Measurements from ENCODE around the gene CDH23.

CDH23 gene

DNA sequence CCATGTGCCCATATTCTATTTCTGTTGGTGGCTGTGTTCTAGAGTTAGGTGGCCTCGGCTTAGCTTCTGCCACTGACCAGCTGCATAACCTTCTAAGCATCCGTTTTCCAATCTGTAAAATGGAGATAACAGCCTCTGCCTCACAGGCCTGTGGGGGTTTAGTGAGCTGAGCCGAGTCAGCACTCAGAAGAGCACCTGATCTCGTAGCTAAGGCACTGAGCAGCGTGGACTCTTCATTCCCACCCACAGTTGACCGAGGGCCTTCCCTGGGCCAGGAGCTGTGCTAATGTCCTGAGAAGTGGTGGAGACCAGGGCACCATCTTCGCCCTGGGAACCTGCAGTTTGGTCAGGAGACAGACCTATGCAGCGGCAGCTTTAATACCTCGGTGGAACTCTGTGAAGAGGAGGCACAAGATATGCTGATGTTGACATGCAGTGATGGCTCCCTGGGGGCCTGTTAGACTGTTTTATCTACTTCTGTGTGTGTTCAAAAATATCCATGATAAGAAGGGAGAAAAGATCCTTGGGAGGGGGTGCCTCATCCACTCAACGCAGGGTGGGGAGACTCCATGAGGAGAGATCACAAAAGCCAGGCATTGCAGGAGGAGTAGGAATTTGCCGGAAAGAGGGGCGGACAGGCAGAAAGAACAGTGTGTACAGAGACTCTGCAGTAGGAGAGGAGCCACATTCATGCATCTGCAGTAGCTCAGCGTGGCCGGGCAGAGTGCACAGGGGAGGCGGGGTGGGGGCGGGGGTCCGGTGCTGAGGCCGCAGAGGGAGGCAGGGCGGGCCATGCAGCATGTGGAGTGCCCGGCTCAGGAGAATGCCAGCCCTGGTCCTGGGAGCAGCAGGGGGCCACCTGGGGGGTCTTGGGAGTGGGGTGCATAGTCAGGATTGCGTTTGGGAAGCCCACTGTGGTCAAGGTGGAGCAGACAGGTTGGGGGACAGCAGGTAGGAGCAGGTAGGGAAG lies 186.1 kb downstream of the CDH23 start:
- no peak for DNase-seq (ENCODE audit: extremely low read depth, insufficient read length)
- TF ChIP-seq, protein P1, sequence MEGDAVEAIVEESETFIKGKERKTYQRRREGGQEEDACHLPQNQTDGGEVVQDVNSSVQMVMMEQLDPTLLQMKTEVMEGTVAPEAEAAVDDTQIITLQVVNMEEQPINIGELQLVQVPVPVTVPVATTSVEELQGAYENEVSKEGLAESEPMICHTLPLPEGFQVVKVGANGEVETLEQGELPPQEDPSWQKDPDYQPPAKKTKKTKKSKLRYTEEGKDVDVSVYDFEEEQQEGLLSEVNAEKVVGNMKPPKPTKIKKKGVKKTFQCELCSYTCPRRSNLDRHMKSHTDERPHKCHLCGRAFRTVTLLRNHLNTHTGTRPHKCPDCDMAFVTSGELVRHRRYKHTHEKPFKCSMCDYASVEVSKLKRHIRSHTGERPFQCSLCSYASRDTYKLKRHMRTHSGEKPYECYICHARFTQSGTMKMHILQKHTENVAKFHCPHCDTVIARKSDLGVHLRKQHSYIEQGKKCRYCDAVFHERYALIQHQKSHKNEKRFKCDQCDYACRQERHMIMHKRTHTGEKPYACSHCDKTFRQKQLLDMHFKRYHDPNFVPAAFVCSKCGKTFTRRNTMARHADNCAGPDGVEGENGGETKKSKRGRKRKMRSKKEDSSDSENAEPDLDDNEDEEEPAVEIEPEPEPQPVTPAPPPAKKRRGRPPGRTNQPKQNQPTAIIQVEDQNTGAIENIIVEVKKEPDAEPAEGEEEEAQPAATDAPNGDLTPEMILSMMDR (IDR thresholded peaks at IDR 0.05; ENCODE audit: insufficient read depth, low read length, poor library complexity, severe bottlenecking), result no peak
- Histone ChIP-seq H3K36me3 (ENCODE audit: control insufficient read depth, insufficient read depth, low read length) (no peaks in the 10 kb centered on the region), H3K27me3 (replicated peaks; ENCODE audit: control insufficient read depth, insufficient read depth, low read length) (no peaks in the 10 kb centered on the region; the same call in none of the 2 replicates), H3K4me3 (replicated peaks; ENCODE audit: low read depth, low read length) (no peak overlapping the region)

DNA sequence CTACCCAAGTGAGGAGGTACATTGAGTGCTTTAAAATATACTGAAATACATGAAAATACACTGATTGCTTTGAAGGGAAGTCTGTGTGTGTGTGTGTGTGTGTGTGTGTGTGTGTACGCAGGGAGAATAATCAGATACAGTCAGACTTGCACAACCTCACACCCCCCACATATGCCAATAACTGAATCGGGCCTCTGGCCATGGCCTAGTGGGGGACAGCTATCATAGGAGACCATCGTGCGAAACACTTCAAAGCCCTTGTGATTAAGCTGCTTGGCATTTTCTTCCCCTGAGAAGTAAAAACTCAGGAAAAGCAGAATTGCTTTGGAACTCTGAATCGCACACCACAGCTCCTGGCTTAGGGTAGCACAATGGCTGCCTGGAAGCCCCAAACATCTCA lies 187.7 kb downstream of the CDH23 start:
- H3K36me3 ChIP-seq (ENCODE audit: control insufficient read depth, insufficient read depth, low read length), result no peaks in the 10 kb centered on the region
- TF ChIP-seq, protein P1 (IDR thresholded peaks at IDR 0.05; ENCODE audit: insufficient read depth, low read length, poor library complexity, severe bottlenecking), result no peak
- no peak for DNase-seq (ENCODE audit: extremely low read depth, insufficient read length)
- peaks cover 1% of the 10 kb centered on the region for H3K27me3 ChIP-seq (replicated peaks; ENCODE audit: control insufficient read depth, insufficient read depth, low read length)
- H3K4me3 ChIP-seq (replicated peaks; ENCODE audit: low read depth, low read length), result no peak overlapping the region

DNA sequence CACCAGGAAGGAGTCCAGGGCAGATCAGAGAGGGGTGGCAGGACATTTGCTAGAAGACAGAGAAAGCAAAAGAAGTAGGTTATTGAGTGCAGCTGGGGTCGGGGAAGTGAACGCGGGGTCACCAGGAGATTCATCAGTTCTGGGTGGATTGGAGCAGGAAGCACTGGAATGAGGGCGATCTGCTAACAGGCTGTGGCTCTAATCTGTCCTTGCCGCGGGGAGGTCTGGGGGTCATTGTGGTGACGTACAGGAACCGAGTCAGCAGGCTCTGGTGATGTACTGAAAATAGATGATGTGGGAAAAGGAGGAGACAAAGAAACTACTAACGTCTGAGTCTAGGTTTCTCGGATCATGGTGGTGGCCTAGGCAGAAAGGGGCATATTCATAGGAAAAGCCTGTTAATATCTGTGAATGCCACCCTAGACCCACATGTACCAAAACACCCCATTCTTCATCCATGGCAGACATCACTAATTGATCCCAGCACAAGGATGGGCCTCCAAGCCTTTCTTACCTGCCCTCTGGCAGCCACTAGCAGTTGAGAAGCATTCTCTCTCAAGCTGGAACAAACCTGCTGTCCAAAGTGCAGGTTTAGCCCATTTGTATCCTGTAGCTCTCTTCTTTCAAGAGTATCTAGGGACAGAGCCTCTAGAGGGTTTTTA lies 188.3 kb downstream of the CDH23 start:
- TF ChIP-seq, protein P1 (IDR thresholded peaks at IDR 0.05; ENCODE audit: insufficient read depth, low read length, poor library complexity, severe bottlenecking), result no peak
- no peak for DNase-seq (ENCODE audit: extremely low read depth, insufficient read length)
- Histone ChIP-seq H3K4me3 (replicated peaks; ENCODE audit: low read depth, low read length) (no peak overlapping the region), H3K27me3 (replicated peaks; ENCODE audit: control insufficient read depth, insufficient read depth, low read length) (peaks cover 3% of the 10 kb centered on the region), H3K36me3 (ENCODE audit: control insufficient read depth, insufficient read depth, low read length) (no peaks in the 10 kb centered on the region)

DNA sequence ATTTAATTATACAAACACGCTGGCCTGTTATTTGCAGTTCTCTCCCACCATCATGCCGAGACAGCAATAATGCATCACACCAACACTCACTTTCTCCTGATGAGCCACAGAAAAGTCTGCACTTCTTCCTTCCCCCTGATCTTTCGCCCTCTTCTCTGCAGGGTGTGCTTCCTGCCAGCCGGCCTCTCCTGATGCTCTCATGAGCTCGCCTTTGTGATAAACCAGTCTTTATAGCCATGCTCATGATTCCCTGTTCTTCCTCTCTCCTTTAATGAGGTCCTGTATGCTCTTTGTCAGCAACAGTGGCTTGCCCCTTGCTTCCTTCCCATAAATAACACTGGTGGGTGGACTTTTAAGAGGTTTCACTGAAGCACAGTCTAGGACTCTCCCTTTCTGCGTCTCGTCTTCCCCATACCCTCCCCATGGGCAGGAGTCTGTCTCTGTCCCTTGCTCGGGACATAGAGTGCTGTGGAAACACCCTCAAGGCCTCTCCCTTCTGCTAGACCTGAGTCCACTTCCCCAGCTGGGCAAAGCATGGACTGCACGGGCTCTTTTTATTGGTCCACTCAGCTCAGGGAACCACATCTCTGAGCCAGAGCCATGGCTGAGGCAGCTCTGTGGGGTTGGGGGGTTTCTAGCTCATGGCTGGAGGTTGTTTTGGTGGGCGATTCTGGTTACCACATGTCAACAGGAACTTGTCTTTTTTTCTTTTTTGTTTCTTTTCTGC lies 189.0 kb downstream of the CDH23 start:
- TF ChIP-seq, protein P1 (IDR thresholded peaks at IDR 0.05; ENCODE audit: insufficient read depth, low read length, poor library complexity, severe bottlenecking), result no peak
- H3K36me3 ChIP-seq (ENCODE audit: control insufficient read depth, insufficient read depth, low read length), result no peaks in the 10 kb centered on the region
- no peak overlapping the region for H3K4me3 ChIP-seq (replicated peaks; ENCODE audit: low read depth, low read length)
- peaks cover 3% of the 10 kb centered on the region for H3K27me3 ChIP-seq (replicated peaks; ENCODE audit: control insufficient read depth, insufficient read depth, low read length)
- no peak for DNase-seq (ENCODE audit: extremely low read depth, insufficient read length)

DNA sequence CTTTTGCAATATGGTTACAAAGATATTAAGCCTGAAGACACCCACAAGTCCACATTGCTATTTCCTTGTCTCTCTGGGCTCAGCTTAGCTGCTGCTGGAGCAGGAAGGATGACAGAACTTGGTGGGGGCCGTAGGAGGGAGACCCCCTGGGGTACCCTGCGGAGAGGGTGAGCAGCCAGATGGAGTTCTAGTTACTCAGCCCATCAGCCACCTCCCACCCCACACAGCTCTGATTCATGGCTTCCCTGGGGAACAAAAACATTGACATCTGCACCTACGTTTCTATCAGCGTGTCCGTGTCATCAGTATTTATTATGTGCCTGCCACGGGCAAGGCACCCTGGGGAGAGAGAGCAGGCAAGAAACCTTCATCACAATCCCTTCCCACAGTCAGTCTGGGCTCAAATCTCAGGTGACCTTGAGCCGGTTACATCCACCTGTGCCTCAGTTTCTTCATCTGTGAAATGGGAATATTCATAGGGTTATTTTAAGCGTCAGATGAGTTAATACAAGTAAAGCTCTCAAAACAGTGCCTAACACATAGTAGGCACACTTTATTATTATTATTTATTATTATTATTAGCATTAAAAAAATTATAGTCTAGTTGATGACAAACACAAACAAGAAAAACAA lies 191.3 kb downstream of the CDH23 start:
- peaks cover 5% of the 10 kb centered on the region for H3K27me3 ChIP-seq (replicated peaks; ENCODE audit: control insufficient read depth, insufficient read depth, low read length)
- no peak for DNase-seq (ENCODE audit: extremely low read depth, insufficient read length)

More for the DNA sequence above, 191.3 kb downstream of the CDH23 start:
- H3K4me3 ChIP-seq (replicated peaks; ENCODE audit: low read depth, low read length), result no peak overlapping the region
- TF ChIP-seq, protein P1 (IDR thresholded peaks at IDR 0.05; ENCODE audit: insufficient read depth, low read length, poor library complexity, severe bottlenecking), result no peak
- H3K36me3 ChIP-seq (ENCODE audit: control insufficient read depth, insufficient read depth, low read length), result no peaks in the 10 kb centered on the region
